Stimulated activated CD4-positive, alpha-beta T cell treated with anti-CD3 and anti-CD28 coated beads, TNF-alpha, amount 100 ng/mL, for 48 hours (primary cell): Measurements from ENCODE around the gene ACOT9.
"Not testable (repeated sequence)": the region's sequence is repeated elsewhere in the genome, so short reads cannot be mapped to it uniquely, and the experiment has no call there.

Experiments
- DNase-seq, 3 donors: peaks; one replicate each; pipeline ENCODE4 v3.0.0-alpha.2; 2020; ENCODE audit warnings: low read depth in 3 of 3

ACOT9 gene

GRCh38 chrX:23742697-23743622 is at the start of gene ACOT9:
ACOT9 (minus strand) TSS chrX:23743276; CDS start chrX:23743144, 132 bp downstream.
- peak; percentile 32 to 65 (median 63) for DNase-seq

- no peak for DNase-seq
These were observed 47.0 kb upstream of the ACOT9 start for GRCh38 chrX:23790155-23790497.

GRCh38 chrX:23789386-23790154 is 46.5 kb upstream of the ACOT9 start:
- no peak for DNase-seq

- no peak for DNase-seq
These were observed 45.9 kb upstream of the ACOT9 start for GRCh38 chrX:23788946-23789345.

GRCh38 chrX:23788521-23788920 is 45.4 kb upstream of the ACOT9 start:
- DNase-seq, result no peak

GRCh38 chrX:23787745-23788118 is 44.7 kb upstream of the ACOT9 start:
- DNase-seq, result no peak

GRCh38 chrX:23786268-23786815 is 43.3 kb upstream of the ACOT9 start:
- no peak for DNase-seq

GRCh38 chrX:23785580-23785979 is 42.5 kb upstream of the ACOT9 start:
- DNase-seq, result no peak

GRCh38 chrX:23784470-23785331 is 41.6 kb upstream of the ACOT9 start:
- no peak for DNase-seq

GRCh38 chrX:23783589-23784469 is 40.8 kb upstream of the ACOT9 start:
- no peak for DNase-seq

- DNase-seq, result peak; percentile 87 to 91 (median 90)
These were observed 40.0 kb upstream of the ACOT9 start, which contains the start of gene SAT1 for GRCh38 chrX:23782863-23783588. SAT1 (plus strand) TSS chrX:23783173; CDS start chrX:23783352, 179 bp downstream.

- DNase-seq, result no peak
These were observed 39.4 kb upstream of the ACOT9 start for GRCh38 chrX:23782455-23782854.

- no peak for DNase-seq
These were observed 35.9 kb upstream of the ACOT9 start for GRCh38 chrX:23779025-23779424.

- DNase-seq, result no peak
These were observed 33.3 kb upstream of the ACOT9 start for GRCh38 chrX:23776363-23776762.

GRCh38 chrX:23773601-23774175 is 30.6 kb upstream of the ACOT9 start:
- DNase-seq, result no peak

- DNase-seq, result not testable (repeated sequence)
These were observed 28.0 kb upstream of the ACOT9 start for GRCh38 chrX:23771086-23771485.

- no peak for DNase-seq
These were observed 27.1 kb upstream of the ACOT9 start for GRCh38 chrX:23770142-23770541.

GRCh38 chrX:23766650-23767551 is 23.8 kb upstream of the ACOT9 start:
- DNase-seq, result no peak
